GM19397 (cell line): ENCODE measurements around the gene SERGEF.

Experiments
- ATAC-seq: cut with Tn5 transposase; IDR thresholded peaks from one replicate; pipeline ENCODE4 v1.9.1; 2021; ENCODE audit warnings: mild to moderate bottlenecking, moderate library complexity; ENCODE audit not compliant: unreplicated experiment

Gene SERGEF

DNA sequence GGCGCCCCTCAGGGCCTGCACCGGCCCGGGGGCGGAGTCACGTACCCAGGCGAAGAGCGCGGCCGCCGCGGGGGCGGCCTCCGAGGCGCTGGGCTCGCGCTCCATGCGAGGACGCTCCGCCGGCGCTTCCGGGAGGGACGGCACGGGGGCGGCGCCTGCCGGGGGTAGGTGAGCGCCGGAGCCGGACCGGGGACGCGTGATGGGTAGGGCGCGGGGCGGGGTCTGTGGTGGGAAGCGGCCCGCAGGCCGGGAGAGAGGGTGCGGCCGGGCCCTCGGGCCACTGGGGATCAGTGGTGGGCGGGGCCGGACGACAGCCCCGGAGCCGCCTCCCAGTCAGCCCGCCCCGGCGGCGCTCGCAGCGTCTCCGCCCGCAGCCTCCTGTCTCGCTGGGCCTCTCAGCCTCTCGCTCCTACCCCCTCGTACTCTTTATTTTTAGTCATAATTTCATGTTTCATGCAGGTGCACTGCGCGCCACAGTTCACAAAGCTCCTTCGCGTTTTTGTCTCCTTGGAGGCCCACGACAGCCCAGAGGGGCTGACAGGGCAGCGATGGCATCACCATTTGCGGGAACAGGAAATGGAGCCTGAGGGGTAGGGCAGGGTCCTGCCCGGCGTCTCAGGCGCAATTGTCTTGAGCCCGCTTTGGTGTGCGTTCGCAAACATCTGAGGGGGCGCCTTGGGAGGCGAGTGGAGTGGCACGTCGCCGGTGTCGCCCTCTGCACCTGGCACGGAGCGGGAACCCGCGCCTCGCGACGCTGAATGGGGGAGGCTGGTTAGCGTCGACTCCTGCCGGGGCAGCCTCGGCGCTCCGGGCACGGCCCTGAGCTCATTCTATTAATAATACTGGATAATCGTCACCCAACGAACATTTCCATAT lies at the start of gene SERGEF:
Gene SERGEF, minus strand, starts transcription at position 142 of the 876 bp plus-strand sequence. Its CDS starts 37 bp downstream, at position 105.
- peak; percentile 97 for ATAC-seq

DNA sequence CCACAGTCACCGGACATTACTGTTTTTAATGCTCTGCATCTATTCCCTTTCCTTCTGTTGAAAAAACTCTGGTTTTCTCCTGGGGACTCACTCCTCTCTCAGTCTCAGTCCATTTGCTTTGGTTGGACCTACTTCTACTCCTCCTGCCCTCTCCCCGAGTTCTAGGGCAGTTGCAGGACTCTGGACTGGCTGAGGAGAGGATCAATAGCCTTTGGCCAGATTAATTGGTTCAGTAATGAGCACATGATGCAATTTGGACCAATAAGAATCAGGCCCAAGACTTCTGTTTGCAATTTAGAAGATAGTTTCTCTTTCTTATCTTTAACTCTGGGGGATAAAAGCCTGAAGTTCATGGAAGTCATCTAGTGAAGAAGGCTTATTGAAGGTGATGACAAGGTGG lies 48.5 kb upstream of the SERGEF start:
- no peak for ATAC-seq

DNA sequence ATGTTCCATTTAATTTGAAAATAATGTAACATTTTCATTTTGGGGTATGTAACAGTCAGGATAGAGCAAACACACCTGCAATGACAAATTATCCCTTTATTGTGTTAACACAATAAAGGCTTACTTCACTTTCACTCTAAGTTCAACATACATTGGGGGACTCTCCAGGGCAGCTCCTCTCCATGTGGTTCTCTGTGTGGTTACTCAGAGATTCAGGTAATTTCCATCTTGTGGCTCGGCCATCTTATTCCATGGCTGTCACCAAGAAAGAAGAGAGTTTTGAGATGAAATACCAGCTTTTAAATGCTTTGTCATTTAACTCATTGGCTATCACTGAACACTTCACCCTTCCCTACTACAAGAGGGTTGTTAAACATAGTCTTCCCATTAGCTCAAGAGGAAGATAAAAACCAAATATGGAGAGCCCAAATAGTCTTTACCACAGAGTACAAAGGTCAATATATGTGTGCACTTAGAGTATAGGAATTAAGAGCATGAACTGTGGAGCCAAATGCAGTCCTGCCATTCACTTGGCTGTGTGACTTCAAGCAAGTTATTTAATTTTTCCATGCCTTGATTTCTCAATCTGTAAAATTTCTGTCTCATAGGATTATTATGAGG lies 43.8 kb upstream of the SERGEF start:
- ATAC-seq = no peak

DNA sequence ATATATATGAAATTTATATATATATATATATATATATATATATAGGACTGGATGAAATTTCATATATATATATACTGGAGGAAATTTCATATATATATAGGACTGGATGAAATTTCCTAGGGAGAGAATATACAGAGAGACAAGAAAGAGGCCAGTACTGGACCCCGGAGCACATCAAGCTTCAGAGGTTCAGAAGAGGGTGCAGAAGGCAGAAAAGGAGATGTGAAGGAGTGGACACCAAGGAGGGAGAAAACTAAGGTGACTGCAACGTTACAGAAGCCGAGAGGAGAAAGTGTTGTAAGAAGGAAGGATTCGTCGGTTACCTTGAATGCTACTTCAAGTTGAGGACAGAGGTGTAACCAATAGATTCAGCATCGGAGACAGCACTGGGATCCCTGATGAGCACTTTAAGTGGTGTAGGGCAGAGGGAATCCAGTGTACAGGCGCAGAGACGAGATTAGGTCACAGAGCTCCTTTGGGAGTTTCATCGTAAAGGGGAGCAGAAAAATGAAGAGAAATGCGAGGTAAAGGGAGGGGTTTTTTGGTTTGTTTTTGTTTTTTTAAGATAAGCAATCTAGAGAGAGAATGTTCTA lies 41.8 kb upstream of the SERGEF start:
- ATAC-seq = no peak

DNA sequence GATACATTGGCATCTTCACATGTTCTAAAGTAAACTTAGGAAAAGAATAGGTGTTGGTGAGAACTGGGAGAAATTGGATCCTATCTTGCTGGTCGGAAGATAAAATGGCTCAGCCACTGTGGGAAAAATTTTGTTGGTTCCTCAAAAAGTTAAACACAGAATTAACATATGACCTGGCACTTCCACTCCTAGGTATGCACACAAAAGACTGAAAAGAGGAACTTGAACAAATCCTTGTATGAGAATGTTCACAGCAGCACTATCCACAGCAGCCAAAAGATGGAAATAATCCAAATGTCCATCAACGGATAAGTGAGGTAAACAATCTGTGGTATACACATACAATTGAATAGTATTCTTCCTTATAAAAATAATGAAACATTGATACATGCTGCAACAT lies 38.0 kb upstream of the SERGEF start:
- no peak for ATAC-seq

DNA sequence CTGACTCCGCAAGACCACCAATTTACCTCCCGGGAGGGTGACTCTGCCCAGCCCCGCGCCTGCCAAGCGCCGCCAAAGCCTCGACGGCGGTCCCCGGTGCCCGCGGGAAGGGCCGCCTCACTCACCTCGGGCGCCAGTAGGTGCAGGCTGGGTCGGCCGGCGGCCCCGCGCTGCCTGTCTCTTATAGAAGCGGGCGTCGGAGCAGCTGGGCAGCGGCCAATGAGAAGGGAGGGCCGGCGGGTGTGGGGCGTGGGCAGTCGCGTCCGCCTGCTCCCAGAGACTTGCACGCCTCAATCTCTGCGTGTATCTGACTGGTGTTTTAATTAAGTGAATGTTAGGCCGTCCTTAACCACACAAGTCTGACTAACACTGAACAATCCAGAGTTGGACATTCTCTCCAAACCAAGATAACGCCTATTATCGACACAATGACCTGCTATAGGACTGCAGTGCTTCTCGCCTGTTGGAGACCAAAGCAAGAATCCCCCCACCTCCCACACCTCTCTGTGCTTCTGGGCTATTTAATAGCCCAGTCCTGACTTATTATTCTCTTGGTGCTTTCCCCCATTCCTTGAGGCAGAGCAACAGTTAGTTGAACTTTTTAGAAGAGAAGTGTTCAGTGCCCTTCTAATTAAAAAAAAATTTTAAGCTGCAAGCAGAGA lies 33.4 kb upstream of the SERGEF start, which contains the start of gene TPH1:
Gene TPH1, minus strand, starts transcription at position 154 of the 662 bp plus-strand sequence. CDS start 5,507 bp downstream, outside the sequence.
- no peak for ATAC-seq

DNA sequence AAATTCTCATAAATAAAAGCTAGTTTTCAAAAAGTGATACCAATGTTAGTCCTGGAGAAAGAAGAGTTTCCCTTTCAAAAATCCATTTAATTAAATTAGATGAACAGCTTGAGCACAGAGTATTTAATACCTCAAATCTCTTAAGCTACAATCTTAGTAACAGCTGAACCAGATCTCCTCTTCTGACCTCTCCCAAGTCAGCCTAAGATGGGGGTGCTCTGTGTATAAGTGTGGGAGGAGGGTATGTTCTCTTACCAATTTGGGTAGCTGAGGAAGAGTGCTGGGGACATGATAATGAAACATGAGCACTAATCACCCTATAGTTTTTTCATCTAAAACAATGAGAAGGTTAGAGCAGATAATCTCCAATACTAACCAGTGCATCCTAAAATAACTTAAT lies 23.6 kb upstream of the SERGEF start:
- ATAC-seq = no peak

DNA sequence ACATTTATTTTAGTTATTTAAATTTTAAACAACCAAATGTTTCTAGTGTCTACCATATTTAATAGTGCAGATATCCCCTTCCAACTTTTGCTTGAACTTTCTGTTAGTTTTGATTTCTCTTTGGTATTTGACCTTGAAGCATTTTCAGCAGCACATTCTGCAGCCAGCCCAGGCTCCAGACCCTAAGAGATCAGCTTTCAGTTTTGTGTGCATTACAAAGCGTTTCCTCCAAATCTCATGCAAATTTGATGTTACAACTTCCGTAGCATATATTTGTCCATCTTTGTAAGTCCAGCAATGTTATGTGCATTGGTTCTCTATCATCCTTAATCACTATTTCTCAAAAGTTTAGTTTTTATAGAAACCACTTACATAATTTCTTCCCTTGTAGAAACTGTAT lies 14.6 kb upstream of the SERGEF start:
- no peak for ATAC-seq

DNA sequence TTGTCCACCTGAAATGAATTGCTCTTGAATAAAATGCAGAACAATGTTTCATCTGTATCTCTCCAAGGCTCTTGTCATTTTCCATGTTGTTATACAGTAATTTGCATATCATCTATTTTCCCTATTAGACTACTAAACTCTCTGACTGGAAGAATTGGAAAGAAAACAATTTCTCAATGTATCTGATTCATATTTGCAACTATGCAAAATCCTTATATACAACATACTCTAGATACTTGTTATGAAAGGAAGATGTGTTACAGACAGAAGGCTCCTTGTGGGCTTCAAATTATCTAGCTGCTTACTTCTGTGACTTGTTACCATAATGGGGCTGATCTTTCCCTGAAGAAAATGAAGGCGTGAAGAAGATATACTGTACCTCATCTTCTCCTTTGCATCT lies 9.6 kb upstream of the SERGEF start:
- no peak for ATAC-seq

DNA sequence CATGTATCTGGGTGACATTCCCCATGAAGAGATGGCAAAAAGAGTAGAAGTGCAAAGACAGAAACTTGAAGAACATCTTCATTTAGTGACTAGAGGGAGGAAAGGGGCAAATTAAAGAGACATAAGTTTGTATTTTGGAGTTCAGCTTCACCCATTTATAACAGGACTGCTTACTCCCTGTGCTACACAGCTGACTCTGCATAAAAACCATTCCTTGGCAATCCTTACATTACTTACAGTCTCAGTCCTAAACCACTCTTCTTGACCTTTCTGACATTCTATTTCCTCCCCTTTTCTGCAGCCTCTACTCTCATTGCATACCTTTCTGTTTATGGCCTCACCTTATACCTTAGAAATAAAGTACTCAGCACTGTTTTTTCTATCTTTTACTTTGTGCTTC lies 6.8 kb upstream of the SERGEF start:
- no peak for ATAC-seq

DNA sequence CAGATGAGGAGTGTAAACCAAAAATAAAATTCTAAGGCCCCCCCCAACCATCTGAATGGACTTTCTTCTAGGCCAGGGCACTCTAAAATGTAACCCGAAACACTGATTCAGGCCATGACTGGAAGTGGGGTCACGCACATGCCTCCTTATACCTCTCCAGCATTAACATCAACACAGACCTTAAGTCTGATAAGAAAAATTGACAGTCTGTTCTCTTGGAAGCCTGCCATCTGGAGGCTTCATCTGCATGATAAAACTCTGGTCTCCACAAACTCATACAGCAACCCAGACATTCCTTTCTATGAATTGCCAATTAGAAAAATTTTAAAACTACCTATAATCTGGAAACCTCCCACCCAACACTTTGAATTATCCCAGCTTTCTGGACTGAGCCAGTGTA lies 3.9 kb upstream of the SERGEF start:
- no peak for ATAC-seq

DNA sequence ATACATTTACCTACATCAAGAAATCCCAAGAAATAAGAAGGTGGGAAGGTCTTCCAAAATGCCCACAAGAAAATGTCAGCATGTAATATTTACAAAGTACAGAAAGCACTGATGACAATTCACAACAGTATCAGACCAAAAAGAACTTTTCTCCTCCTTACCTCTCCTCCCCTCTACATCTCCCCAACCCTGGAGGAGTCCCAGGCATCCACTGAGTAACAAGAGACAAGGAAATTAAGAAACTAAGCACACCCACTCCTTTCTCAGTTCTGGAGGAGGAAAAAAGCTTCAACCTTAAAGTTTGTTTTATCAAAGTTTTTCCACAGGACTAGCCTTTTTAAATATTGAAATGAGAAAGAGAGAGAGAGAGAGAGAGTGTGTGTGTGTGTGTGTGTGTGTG lies 2.0 kb upstream of the SERGEF start:
- ATAC-seq = no peak

DNA sequence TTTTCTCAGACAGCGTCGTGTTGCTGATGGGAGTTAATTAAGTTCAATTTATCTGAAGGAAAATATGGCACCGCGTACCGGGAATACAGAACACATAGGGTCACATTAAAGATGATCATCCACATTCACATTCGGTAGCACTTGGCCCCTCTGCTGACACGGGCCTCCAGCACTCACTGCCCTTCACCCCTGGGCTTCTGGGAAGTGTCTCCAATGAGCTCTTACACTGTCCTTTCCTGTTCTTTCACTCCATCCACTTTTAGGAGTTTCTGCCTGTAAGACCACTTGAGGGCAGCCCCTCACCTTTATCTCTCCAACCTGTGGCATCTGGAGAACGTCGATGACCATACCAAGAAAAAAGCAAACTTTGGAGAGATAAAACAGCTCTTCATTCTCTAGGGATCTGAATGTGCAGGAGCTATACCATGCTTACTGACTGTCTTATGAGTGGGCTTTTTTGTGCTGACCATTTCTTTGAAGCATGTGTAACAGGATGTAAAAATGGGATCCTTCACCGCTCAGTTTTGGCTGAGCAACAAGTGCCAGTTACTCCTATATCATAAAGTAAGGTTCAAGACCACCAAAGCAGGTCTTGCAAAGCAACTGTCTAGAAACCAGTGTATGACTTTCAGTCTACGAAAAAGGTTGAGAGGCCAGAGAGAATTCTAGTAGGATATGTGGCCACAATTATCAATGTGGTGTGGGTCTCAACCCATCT lies 1.1 kb upstream of the SERGEF start:
- ATAC-seq = no peak

DNA sequence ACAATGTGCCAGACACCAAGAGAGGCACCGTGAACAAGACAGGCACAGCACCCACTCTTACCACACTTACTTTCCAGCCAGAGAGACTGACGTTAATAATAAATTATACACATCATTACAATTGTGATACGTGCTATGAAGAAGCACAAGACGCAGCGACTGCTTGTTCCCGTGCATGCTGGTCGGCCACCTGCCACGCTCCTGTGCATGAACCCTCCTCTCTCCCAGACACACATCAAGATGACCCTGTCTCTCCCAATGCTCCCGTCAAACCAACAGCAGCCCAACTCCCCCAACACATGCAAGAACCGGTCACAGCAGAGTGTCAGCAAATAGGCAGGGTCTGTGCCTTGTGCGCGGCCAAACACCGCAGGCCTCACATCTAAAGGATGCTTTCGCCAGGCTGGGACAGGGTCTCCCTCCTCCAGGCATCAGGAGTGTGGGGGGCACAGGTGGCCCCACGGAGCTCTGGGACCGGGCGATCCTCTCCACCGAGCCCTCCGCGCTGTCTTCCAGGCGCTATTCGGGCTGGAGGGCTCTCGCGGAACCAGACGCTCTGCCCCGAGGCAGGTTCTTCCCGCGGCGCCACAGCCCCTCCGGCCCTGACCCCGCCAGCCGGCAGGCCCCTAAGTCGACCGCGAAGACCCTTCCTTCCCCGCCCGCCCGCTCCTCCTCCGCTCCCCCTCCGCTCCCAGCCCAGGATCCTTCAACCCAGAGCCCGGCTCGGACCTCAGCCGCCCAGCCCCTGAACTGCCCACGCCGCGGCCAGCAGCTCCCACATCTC lies 533 bp downstream of the SERGEF start:
- ATAC-seq = no peak

DNA sequence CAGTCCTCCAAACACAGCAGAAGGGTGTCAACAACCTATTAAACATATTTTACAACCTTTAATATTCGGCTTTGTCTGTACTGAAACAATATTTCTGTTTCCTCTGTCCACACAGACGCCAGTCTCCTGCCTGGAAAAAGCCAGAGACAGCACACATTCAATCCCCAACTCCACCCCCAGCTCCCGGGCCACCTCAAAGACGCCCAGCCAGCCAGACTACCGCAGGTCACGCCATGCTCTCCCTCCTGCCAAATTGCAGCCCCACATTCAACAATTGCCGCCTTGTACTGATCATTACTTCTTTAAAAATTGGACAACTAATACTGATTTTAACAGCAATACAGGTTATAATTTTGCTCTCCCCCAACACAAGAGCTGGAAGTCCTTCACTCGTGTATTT lies 1.2 kb downstream of the SERGEF start:
- no peak for ATAC-seq

DNA sequence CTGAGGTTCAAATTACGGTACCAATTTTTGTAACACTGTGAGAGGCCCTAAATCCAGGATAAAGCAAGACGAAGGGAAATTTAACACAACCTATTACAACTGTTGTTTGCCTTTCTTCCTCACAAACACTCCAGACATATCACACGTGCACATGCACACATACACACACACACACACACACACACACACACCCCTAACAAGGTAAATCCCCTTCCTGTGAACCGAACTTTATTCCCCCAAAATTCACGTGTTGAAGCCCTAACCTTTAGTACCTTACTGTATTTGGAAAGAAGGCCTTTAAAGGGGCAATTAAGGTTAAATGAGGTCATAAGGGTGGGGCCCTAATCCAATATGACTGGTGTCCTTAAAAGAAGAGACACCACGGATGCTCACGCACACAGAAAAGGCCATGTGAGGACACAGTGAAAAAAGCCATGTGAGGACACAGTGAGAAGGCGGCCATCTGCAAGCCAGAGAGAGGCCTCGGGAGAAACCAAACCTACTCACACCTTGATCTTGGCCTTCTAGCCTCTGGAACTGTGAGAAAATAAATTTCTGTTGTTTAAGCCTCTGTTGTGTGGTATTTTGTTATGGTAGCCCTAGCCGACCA lies 1.8 kb downstream of the SERGEF start:
- no peak for ATAC-seq

DNA sequence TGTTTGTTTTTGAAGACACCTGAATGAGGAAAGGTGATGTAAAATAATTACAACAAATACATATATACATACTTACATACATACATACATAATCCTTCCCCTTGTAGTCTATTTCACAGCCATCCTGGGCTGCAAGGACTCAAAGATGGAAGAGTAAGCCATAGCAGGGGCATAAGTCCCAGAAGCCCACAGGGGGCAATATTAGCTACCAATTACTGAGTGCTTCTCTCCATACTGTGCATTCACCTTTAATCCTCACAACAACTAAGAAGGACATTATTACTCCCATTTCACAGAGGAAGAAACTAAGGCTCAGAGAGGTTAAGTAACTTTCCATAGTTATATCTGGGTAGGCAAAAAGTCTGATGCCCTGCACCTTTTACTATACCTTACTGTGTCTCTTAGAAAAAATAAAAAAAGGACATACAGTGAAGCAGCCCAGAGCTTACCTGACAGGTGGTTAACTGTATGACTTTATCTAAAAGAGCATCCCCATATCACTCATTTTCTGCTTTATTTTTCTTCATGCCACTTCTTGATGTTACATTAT lies 2.7 kb downstream of the SERGEF start:
- no peak for ATAC-seq

DNA sequence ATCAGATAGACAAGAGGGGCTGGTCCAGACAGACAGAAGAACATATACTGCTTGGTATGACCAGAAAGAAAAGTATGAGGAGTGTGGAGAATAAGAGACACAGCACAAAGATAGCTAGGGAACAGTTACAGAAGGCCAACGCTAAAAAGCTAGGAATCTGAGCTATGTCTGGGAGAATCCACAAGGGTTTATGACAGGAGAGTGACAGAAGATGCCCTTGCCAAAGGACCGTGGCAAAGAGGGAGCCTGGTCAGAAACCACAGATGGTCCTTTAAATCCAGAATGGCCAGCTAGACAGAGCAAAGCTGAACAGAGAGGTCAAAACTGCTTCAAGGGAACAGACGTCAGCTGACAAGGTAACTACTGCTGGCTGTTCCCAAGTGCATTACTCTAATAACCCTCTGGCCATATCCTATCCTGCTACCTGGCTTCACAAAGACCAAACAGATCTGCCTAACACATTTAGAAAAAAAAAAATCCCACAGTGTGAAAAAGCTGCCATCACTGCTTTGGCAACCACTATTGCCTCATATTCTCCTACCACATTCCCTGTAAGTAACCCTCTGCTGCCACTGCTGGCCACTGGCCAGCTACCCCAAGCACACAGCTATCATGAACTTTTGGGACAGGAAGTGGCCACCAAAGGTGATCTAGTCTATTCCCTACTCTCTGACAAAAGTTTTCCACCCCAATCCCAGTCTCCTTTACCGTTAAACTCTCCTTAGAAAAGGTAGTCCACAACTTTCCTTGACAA lies 7.3 kb downstream of the SERGEF start:
- no peak for ATAC-seq

DNA sequence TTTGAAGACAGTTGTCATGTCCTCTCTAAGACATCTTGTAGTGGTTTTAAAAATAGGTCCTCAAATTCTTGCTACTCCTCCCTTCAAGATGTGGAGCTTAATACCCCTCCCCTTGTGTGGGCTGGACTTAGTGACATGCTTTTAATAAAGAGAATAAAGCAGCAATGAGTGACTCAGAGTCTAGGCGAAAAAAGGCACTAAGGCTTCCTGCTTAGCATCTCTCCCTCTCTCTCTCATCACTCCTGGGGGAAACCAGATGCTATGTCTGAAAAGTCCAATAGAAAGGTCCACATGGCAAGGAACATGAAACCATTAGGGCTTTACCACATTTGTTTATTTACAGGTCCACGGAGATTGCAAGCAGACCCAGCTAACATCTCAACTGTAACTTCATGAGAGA lies 11.7 kb downstream of the SERGEF start:
- no peak for ATAC-seq
